ENCODE results near the gene TROAP.
"Not testable (repeated sequence)": the region's sequence is repeated elsewhere in the genome, so short reads cannot be mapped to it uniquely, and the experiment has no call there.

TROAP gene

DNA sequence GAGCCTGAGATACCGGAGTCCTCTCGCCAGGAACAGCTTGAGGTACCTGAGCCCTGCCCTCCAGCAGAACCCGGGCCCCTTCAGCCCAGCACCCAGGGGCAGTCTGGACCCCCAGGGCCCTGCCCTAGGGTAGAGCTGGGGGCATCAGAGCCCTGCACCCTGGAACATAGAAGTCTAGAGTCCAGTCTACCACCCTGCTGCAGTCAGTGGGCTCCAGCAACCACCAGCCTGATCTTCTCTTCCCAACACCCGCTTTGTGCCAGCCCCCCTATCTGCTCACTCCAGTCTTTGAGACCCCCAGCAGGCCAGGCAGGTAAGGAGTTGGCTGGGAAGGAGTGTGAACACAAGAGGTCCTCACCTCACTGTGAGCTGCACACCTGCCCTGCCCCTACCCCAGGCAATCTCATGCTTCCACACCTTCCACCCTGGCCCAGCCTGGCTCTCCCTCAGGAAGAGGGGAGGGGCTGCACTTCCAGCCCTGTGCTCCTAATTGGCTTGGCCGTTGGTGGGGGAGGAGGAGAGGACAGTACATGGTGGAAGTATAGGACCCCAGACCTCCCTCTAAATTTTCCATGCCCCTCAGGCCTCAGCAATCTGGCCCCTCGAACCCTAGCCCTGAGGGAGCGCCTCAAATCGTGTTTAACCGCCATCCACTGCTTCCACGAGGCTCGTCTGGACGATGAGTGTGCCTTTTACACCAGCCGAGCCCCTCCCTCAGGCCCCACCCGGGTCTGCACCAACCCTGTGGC lies 7.8 kb downstream of the TROAP start:
- no peak for DNase-seq

DNA sequence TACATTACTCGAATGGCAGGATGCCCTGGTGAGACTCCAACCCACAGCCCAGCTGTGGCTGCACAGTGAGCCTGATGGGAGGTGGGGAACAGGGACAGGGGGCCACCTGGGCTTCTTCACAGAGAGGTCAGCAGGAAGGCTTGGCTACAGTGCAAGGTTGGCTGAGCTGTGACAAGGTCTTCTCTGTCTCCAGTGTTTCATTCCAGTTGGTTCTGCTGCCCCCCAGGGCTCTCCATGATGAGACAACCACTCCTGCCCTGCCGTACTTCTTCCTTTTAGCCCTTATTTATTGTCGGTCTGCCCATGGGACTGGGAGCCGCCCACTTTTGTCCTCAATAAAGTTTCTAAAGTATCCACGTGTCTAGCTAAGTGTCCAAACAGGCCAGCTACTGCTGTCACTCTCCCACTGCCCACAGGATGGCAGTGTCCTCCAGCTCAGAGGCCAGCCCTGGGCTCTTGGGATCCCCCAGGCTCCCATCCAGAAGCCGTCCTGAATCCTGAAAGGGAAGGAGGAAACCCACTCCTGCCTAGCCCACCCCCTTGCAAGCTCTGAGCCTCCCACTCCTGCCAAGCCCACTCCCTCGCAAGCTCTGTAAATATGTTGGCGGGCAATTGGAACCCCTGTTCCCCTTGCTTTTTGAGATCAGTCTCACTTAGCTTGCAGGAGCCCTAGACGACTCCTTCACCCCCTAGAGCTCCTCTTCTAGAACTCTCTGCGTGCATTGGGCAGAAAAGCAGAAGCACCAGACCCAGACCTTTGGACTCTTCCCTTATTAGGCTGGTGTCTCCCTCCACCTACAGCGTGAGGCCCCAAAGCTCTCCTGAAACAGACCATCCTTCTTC lies 8.5 kb downstream of the TROAP start:
- DNase-seq: peak; percentile 35 to 64

DNA sequence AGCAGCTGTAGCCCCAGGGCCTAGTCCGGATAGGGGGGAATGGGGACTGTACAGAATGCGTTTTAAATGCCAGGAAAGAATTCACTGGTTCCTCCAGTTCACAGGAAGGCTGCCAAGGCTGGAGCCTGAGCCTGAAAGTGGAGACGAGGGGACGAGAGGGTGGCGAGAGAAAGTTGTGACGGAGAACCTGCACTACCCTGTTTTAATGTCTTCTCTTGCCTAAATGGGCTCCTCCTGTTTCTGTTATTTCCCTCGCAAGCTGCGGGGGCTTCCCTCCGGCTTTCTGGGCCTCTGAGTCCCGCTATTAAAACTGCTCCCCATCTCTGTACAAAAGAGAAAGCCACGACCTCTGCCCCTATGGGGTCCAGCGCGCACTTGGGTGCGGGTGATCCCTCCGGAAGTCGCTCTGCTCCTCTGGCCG lies 9.4 kb downstream of the TROAP start:
- peak in 1 of 2 experiments; percentile 31 for DNase-seq

DNA sequence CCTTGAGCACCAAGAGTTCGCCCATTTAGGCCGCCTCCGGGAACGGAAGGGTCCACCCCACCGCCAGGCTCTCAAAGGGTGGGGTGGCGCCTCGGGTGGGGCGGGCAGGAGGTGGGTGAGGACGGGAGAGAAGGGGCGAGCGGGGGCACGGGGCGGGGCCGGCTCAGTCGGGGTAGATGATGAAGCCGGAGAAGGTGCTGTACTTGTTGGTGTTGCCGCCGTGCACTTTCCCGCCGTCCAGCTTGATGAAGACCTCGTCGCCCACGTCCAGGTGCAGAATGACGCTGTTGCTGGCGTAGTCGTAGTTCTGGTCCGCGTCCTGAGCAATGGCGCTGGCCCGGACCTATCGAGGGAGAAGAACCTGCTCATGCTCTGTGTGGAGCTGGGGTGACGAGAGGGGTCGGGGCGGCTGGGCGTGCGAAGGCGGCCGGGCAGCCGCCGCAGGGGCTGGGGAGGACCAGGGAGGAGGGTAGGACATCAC lies 9.9 kb downstream of the TROAP start:
- DNase-seq: no peak

DNA sequence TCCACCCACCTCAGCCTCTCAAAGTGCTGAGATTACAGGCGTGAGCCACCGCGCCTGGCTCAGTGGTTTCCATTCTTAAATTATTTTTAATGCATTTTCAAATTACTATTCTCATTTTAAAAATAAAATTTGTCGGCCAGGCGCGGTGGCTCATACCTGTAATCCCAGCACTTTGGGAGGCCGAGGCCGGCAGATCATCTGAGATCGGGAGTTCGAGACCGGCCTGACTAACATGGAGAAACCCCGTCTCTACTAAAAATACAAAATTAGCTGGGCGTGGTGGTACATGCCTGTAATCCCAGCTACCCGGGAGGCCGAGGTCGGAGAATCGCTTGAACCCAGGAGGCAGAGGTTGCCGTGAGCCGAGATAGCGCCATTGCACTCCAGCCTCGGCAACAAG lies 10.7 kb downstream of the TROAP start:
- DNase-seq: not testable (repeated sequence)

DNA sequence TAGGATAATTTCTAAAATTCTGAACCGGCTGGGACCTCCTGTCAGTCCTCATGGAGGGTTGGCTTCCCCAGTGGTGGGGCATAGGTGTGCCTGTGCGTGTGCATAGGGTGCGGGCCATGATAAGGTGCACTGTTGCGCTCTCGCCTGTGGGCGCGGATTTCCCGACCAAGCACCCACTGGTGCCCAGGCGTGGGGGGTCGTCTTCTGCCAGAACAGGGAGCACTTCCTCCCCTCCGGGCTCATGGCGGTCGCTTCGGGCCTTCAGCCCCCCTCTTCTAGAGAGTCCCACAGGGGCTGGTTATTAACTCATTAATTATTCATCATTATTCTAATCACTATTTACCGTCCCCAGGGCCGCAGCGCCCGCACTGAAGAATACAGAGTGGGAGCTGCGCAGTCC lies 11.2 kb downstream of the TROAP start:
- DNase-seq: no peak

DNA sequence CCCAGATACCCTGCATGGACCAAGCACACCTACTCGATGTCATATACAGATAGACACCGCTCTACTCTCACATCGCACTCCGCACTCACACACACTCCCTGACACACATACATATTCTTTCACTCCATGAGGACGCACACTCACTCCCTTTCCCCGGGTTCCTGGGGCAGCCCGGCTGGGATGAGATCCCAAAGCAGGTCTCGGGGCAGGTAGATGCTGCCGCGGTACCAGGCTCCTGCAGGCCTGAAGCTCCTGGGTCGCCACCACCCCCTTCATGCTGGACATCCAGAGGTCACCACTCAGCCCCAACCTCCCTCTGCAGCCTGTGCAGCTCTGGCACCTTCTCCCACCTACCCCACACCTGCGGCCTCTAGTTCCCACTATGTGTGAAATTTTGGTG lies 11.6 kb downstream of the TROAP start:
- DNase-seq: no peak

DNA sequence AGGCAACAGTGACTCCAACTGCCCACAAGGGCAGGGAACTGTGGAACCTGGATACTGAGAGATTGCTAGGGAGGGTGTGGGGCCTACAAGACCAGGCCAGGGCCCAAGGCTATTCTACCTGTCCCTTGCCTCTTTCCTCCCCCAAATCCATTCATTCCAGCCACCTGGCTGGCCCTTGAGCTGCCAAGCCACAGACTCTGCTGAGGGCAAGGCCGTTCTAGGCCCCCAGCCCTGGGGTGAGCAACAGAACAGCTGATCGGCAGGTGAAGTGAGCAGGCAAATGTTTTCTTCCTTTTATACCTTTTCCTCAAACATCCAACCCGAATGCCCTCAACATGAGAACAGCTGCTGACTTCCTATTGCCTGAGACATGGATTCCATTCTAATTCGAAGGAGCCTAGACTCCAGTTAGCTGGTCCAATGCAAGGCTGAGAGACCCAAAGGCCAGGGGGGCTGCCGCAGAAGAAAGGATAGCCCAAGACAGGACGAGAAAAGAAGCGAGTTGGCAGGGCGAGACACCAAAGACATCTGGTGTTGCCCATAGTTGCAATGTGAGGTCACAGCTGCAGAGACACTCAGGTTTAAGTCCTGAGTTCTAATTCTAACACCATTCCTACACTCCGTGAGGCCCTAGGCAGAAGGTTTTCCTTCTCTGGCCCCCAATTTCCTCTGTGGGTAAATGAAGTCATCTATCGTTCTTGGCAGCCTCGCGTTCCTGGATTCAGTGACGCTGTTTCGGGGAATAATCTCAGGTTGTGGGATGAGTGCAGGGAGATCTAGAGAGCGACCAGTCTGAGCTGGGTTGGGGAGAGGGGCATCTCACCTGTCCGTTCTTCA lies 12.3 kb downstream of the TROAP start:
- DNase-seq: no peak

DNA sequence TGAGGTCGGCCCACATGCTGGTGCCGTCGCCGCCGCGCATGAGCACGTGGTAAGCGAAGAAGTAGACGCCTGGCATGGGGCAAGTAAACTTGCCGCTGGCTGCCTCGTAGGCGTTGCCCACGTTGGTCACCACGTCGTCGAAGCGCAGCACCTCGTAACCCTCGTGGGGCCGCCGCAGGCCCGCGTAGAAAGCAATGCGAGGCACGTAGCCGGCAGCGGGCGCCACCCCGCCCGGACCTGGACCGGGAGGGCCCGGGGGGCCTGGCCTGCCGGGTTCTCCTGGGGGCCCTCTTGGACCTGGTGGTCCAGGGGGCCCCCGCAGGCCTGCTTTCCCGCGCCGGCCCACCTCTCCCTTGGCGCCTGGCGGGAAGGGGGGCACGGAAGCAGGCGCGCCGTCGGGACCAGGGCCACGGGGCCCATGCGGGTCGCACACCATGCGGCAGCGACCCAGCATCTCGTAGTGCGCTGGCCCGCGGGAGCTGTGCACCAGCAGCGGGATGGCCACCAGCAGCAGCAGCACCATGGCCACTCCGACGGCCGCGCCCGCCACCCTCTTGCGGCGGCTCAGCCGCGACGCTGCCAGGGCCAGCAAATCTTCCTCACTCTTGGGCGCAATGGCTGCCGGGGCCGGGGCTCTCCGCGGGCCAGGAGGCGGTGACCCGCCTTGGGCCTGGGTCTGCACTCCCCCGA lies 13.0 kb downstream of the TROAP start:
- DNase-seq: no peak

DNA sequence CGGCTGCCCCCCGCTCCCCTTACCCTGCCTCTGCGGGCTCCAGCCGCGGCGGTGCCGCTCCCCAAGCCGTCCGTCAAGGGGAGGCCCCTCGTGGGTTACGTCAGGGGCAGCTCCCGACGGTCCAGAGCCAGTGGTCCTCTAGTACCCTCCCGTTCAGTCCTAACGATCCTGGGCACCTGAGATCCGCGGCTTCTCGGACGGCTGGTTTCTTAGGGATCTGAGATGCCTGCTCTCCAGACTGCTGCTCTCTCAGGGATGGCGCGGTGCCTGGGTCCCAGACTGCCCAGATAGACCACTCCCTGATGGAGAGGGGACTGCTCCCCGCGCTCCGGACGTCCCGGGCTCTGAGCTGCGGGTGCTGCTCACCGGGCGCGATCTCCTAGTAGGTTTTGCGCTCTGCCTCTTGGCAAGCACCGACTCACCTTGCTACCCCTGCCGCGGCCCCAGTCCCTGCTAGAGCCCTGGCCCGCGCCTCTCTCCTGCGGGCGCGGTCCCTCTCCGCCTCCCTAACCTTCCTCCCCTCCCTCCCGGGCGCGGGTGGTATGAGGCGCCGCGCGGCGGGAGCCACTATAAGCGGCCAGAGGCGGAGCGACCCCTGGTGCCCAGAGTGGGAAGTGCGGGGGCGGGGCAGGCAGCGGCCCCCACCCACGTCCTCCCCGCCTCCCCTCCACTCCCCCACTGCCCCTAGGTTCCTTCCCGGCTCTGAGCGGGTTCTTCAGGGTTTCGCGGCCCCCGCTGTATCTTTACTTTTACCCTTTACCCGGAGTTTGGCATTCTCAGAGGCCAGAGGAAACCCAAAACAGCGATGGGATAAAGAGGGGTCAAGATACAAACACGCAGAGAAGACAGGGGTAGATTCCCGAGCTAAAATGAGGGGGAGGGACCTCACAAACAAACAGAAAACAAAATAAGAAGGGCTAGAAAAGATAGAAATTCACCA lies 13.9 kb downstream of the TROAP start, which contains the start of gene C1QL4:
C1QL4 (minus strand) TSS at position 544 of the 940 bp plus-strand sequence. CDS start 711 bp downstream, outside the sequence.
- DNase-seq: peak; percentile 70 to 85

DNA sequence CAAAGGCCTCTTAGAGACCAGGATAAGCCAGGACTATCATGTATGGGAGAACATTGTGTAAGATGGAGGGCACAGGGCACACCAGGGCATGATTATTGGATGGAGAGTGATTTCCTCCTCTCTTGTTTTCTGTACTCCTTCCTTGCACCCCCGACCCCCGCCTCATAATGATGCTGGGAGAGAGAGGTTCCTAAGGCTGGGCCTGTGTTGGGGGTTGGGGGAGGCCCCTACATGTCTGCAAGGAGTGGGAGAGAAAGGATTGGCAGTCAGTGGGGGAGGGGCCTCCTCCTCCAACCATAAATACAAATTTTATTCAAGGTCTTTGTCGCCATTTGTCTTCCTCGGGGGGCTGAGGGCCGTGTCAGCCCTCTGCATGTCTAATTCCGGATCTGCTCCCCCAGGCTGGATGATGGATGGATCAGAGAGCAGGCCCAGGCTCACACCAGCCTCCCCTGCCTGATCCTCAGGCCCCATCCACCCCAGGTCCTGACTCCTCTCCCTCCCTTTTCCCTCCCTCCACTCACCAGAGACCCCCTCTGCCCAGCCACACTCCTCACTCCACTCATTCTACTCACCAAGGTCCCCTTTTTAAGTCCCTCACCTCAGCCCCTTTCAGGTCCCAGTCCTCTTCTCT lies 15.9 kb downstream of the TROAP start:
- DNase-seq: no peak

DNA sequence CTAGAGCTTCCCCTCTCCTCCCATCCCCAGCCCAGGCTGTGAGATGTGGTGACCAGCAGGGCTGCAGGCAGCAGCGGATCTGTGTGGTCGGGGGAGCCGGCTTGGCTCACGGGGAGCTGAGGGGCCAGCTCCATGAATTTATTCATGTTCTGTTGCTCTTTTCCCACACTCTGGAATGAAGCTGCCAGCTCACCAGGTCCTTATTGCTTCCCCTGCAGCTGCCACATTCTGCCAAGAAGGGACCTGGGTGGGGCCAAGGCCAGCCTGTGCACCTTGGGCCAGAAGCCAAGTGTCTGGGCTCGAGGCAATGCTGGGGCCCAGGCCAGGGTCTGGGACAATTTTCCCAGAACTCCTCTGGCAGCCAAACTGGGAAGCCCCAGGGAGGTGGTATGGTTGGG lies 16.4 kb downstream of the TROAP start:
- DNase-seq: peak in 1 of 2 experiments; percentile 85

DNA sequence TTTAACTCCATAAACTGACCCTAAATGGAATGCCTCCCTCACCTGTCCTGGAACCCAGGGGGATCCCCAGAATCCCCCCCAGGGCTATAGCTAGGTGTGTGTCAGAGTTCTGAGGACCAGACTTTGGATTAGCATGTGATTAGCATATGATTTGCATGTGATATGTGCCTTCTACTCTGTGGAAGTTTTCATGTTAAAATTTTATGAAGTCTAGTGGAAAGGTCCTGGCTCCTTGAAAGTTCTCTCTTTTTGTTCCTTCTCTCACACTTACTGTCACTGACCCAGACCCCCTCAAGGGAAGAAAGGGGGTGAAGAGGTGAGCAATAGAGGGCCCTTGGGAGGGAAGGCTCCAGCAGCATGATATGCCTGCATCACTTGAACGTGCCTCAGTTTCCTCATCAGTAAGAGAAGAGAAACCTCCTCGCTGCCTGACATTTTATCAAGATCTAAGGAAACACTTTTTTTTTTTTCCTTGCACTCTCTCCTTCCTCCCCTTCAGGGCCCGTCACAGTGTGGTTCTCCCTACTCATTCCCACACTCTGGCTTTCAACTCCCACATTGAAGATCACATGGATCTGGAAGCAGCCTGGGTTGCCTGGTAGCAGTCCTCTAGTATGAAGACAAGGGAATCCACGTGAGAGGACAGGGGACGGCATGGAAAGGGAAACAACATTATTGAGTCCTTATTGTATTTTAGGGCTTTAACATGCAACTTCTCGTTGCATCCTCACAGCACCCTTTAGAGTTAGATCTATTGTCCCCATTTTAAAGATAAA lies 17.2 kb downstream of the TROAP start:
- no peak for DNase-seq

DNA sequence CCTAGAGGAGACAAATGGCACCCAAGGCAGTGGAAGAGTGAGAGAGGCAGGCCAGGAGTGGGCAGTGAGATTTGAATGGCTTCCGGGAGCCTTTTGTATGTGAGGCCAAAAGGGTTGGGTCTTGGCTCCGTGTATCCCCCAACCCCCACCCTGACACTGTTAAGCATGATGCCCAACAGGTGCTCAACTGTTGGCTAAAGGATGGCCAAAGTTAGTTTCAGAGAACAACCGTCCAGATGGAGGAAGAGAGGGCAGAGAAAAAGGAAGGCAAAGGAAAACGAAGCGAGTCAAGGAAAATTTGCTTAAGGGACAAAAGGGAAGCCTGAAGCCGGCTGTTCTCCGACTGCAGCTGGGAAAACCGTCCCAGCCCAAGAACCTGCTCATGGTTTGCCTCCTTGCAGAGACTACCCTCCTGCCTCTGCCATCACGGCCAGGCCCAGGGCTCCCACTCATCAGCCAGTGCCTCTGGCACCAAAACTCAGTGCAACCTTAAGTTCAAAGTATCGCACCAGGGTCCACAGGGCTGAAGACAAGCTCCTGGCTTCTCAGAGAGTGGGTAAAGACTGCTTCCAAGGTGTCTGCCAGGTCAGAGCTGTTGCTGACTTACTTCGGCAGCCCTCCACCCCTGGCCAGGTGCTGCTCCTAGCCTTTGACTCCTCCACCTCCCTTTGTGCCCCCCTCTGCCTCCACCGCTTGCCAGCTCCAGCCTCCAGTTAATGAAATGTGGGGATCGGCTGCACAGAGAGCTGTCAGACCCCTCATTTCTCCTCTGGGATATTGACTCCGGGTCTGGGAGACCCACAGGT lies 18.1 kb downstream of the TROAP start:
- no peak for DNase-seq

DNA sequence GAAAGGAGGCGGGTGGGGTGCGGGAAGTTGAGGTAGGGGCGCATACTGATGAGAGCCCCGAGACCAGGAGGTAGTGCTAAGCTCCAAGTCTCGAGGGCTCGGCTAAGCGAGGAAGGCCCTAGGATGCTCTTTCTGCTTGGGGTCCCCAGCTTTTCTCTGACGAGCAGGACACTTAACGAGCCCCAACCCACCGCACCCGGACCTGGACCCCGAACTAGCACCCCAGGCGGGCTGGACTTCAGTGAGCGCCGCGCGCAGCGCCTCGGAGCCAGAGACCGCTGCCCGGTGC lies 18.7 kb downstream of the TROAP start:
- DNase-seq: no peak

DNA sequence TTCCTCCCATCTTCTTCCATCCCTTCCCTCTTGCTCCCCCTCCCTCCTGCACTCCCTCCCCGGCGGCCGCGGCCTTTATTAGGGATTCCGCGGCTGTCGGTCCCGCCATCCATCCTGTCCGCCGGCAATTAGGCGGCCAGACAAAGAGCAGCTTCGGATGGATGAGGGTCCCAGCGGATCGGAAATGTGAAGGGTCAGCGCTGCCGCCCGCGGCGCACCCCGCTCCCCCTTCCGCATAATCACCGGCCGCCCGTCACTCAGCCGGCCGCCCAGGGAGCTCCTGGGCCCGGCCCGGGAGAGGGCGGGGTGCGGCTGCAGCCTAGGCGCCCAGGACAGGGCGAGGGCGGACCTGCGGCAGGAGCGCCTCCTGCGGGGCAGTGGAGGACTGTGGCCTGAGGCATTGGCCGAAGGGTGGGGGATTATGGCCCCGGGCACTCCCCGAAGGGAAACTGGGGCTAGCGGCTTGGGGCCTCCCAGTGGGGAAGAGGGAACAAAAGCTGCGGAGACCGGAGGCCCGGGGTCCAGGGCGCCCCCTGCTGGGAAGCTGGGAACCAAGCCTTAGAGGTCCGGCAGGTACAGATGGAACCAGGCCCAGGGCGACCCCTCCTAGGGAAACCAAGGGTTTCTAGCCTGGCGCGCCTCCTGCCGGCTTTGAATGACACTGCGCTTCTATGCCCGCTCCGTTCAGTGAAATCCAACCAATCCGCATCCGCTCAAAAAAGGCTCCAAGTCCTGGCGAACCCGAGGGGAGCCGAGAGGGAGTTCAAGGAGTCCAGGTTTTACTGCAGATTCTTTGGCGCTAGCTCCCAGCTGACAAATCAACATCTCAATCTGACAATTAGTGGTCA lies 19.2 kb downstream of the TROAP start:
- DNase-seq: no peak

DNA sequence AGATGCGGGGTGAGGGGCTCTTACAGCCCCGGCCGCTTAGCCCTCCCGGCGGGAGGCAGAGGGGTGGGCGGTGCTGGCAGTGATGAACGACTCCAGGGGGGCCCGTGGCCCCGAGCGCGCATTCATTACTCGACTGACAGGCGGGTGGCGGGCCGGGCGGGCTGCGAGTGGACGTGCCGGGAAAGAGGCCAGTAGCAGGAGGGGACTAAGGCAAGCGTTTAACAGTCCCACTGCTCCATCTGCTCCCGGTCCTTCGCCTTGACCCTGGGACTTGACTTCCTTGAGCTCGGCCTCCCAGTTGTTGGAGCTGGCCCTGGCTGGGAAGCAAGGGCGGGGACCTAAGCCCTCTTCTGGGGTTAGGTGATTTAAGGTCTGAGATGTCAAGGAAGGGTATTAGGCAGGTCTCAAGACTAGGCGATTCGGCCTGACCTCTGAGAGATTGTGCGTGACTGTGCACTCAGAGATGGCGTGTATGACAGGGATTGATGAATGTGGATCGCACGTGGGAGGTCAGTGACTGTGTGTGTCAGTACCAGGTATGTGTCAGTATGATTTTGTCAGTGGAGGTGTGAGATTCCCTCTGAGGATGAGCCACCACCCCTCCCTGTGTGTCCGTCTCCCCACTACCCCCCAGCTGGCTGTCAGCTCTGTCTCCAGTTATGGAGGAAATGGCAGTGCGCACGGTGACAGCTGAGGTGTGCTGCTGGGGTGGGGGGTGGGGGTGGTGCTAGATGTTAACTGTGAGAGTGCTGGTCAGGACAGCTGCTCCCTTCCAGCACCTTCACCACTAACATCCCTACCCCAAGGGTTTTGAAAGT lies 20.1 kb downstream of the TROAP start:
- no peak for DNase-seq
